Chondrocyte (in vitro differentiated cells): ENCODE measurements around the gene TAF6. TPM values are rescaled to one million over a fixed set of nuclear protein-coding genes. Genes with fewer than 3 reads are reported as not detected.
"Not testable (repeated sequence)": the region's sequence is repeated elsewhere in the genome, so short reads cannot be mapped to it uniquely, and the experiment has no call there.

Experiments used
- DNase-seq: peaks from one replicate; pipeline ENCODE4 v3.0.0; 2021; ENCODE audit warnings: mixed read lengths, low spot score
- H3K27ac Mint-ChIP-seq: one replicate; pipeline ENCODE4 v1.8.0; 2021; ENCODE audit warnings: mild to moderate bottlenecking, moderate library complexity, mixed read lengths; ENCODE audit not compliant: unreplicated experiment
- H3K27me3 Mint-ChIP-seq: 2 replicates; pipeline ENCODE4 v1.8.0; 2021; ENCODE audit warnings: low read depth, mixed read lengths
- H3K36me3 Mint-ChIP-seq: 2 replicates; pipeline ENCODE4 v1.8.0; 2021; ENCODE audit warnings: low read depth, mixed read lengths
- H3K4me1 Mint-ChIP-seq: 2 replicates; pipeline ENCODE4 v1.8.0; 2021; ENCODE audit warnings: low read depth, mild to moderate bottlenecking, mixed read lengths
- H3K4me3 Mint-ChIP-seq: one replicate; pipeline ENCODE4 v1.8.0; 2021; ENCODE audit warnings: mild to moderate bottlenecking, moderate library complexity, mixed read lengths; ENCODE audit not compliant: unreplicated experiment
- H3K9me3 Mint-ChIP-seq: 2 replicates; pipeline ENCODE4 v1.8.0; 2021; ENCODE audit warnings: low read depth, mixed read lengths
- total RNA-seq: library from RNA; stranded (reverse); gene quantifications from 3 replicates; pipeline ENCODE4 v1.2.1, GENCODE V29; 2021
- TF ChIP-seq, protein P1 (sequence below): fragments of 200-600 bp; sonication (generic); IDR thresholded peaks from 2 replicates; pipeline ENCODE4 v1.5.0; 2021; ENCODE audit warnings: antibody characterized with exemption, mild to moderate bottlenecking, moderate library complexity

Gene TAF6
- total RNA-seq, 1 donor from 2014 or later = 54.9 TPM

DNA sequence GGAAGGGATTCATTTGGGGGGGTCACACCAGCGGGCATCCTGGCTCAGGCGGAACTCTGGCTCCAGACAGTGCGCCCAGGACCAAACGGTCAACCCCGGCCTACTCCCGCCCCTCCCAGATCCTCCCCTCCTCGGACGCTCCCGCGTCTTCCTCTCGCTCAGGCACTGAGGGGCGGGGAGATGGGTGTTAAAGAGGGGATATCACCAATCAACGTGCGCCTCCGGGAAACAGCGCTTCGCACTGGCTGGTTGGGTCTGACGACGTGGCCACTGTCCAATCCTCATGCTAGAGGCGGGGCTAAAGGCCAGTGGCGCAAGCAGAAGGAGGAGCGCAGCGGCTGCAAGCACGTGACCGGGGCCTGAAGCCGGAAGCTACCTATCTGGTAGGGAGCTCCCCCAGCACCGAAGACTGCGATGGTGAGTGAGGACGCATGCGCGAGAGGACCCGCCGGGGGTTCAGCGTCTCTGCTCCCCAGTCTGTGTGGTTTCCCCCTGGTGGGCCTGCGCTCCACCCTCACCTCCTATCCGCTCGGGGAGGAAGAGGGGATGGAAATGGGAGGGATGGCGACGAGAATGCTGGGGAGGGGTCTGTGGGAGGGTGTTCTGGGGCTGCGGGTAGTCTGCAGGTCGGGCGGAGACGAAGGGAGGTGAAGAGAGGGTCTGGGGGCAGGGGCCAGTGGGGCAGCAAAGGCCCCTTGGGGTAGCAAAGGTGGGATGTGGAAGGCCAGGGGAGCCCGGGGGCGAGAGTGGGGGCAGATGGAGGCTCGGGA is 29.6 kb upstream of the TAF6 start, which contains the start of gene LAMTOR4:
LAMTOR4 (plus strand) TSS at position 360 of the 770 bp plus-strand sequence; CDS start at position 415, 55 bp downstream.
- peak; percentile 99 for DNase-seq
- Mint-ChIP-seq H3K27me3 (no peaks in the 10 kb centered on the region), H3K27ac (peak within 1 kb of the TSS; percentile 94), H3K4me3 (peak within 1 kb of the TSS; percentile 97), H3K9me3 (no peaks in the 10 kb centered on the region), H3K36me3 (peaks cover 5% of the 10 kb centered on the region), H3K4me1 (peaks cover 22% of the 10 kb centered on the region)
- TF ChIP-seq, protein P1, sequence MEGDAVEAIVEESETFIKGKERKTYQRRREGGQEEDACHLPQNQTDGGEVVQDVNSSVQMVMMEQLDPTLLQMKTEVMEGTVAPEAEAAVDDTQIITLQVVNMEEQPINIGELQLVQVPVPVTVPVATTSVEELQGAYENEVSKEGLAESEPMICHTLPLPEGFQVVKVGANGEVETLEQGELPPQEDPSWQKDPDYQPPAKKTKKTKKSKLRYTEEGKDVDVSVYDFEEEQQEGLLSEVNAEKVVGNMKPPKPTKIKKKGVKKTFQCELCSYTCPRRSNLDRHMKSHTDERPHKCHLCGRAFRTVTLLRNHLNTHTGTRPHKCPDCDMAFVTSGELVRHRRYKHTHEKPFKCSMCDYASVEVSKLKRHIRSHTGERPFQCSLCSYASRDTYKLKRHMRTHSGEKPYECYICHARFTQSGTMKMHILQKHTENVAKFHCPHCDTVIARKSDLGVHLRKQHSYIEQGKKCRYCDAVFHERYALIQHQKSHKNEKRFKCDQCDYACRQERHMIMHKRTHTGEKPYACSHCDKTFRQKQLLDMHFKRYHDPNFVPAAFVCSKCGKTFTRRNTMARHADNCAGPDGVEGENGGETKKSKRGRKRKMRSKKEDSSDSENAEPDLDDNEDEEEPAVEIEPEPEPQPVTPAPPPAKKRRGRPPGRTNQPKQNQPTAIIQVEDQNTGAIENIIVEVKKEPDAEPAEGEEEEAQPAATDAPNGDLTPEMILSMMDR = peak; percentile 4

GRCh38 chr7:100148225-100148558 is 29.0 kb upstream of the TAF6 start:
- no peaks in the 10 kb centered on the region for H3K9me3 Mint-ChIP-seq
- H3K36me3 Mint-ChIP-seq = peaks cover 5% of the 10 kb centered on the region
- no peaks in the 10 kb centered on the region for H3K27me3 Mint-ChIP-seq
- H3K4me1 Mint-ChIP-seq = peaks cover 22% of the 10 kb centered on the region
- H3K27ac Mint-ChIP-seq = peak overlapping the region; percentile 94
- DNase-seq = no peak
- TF ChIP-seq, protein P1 = no peak
- H3K4me3 Mint-ChIP-seq = peak overlapping the region; percentile 97

DNA sequence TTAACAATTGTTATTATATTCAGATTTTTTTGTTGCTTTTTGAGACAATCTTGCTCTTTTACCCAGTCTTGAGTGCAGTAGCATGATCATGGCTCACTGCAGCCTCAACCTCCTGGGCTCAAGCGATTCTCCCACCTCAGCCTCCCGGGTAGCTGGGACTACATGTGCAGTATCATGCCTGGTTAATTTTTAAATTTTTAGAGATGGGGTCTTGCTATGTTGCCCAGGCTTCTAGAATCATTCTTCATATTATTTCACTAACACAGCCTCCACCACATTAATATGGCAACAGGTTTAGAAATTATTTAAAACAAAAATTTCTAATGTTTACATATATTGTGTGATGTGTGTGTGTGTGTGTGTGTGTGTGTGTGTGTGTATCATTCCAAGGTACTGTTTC is 28.1 kb upstream of the TAF6 start:
- Mint-ChIP-seq H3K4me1 (peaks cover 22% of the 10 kb centered on the region), H3K27ac (no peak overlapping the region), H3K36me3 (peaks cover 2% of the 10 kb centered on the region), H3K27me3 (no peaks in the 10 kb centered on the region), H3K9me3 (no peaks in the 10 kb centered on the region), H3K4me3 (no peak overlapping the region)
- TF ChIP-seq, protein P1 = no peak
- DNase-seq = no peak

DNA sequence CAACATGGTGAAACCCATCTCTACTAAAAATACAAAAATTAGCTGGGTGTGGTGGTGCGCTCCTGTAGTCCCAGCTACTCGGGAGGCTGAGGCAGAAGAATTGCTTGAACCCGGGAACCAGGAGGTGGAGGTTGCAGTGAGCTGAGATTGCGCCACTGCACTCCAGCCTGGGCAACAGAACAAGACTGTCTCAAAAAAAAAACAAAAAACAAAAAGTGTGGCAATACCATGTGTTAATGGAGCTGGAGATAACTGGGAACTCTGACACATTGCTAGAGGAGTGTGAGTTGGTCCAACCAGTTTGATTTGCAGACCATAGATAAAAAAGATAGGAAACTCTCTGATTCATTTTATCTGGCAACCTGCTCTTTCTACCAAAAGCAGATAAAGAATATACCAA is 27.2 kb upstream of the TAF6 start:
- H3K9me3 Mint-ChIP-seq, H3K36me3 Mint-ChIP-seq, H3K4me3 Mint-ChIP-seq, DNase-seq, H3K27ac Mint-ChIP-seq, H3K27me3 Mint-ChIP-seq: not testable (repeated sequence)
- peaks cover 22% of the 10 kb centered on the region for H3K4me1 Mint-ChIP-seq

DNA sequence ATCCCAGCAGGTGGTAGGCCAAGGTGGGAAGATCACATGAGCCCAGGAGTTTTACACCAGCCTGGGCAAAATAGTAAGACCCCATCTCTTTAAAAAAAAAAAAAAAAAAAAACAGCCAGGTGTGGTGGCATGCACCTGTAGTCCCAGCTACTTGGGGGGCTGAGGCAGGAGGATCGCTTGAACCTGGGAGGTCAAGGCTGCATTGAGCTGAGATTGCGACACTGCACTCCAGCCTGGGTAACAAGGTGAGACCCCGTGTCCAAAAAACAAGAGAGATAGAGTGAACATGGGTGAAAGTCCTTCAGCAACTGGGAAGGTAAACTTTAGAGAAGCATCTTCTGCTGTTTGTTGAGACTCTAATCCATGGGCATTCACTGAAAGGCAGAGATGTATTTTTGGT is 23.3 kb upstream of the TAF6 start:
- TF ChIP-seq, protein P1 = no peak
- no peaks in the 10 kb centered on the region for H3K9me3 Mint-ChIP-seq
- H3K36me3 Mint-ChIP-seq = no peaks in the 10 kb centered on the region
- H3K27ac Mint-ChIP-seq = no peak overlapping the region
- H3K27me3 Mint-ChIP-seq = no peaks in the 10 kb centered on the region
- H3K4me1 Mint-ChIP-seq = no peaks in the 10 kb centered on the region
- no peak overlapping the region for H3K4me3 Mint-ChIP-seq
- DNase-seq = no peak

GRCh38 chr7:100141555-100141949 is 22.4 kb upstream of the TAF6 start:
- Mint-ChIP-seq H3K9me3 (no peaks in the 10 kb centered on the region), H3K4me3 (no peak overlapping the region), H3K4me1 (no peaks in the 10 kb centered on the region), H3K27me3 (no peaks in the 10 kb centered on the region), H3K27ac (no peak overlapping the region), H3K36me3 (no peaks in the 10 kb centered on the region)
- no peak for DNase-seq
- TF ChIP-seq, protein P1 = no peak
